ENCODE results near the gene KCNIP3.

Gene KCNIP3

DNA sequence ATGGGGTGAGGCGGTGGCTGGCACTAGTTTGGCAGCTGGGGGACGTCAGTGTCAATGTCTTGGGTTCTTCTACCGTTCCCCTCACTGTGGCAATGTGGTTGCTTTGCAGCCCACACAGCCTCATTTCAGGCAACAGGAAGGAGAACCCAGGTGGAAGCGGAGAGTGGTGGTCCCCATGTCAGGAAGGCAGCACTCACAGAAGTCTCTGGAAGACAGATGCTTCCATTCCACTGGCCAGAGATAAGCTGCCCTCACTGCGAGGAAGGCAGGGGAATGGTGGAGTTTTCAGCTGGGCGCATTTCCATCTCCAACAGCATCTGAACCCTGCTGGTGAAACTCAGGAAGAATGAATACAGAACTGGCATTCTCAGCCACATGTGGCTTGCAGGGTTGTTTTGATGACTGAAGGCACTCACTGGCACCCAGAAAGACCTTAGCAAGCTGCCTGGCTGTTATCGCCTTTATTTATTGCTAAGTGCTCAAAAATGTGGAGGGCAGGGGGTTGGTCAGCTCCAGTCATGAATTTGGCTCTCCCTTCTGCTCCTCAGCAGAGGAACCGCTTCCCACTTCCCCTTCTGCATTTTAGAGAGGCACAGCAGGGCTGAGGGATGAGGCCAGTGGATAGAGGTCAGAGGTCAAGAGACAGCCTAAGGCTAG is 19.4 kb downstream of the KCNIP3 start:
- DNase-seq (ENCODE audit: extremely low read depth, low read depth) = no peak
- no peak overlapping the region for H3K4me3 ChIP-seq (replicated peaks; ENCODE audit: low read depth, low read length)
- TF ChIP-seq, protein P1, sequence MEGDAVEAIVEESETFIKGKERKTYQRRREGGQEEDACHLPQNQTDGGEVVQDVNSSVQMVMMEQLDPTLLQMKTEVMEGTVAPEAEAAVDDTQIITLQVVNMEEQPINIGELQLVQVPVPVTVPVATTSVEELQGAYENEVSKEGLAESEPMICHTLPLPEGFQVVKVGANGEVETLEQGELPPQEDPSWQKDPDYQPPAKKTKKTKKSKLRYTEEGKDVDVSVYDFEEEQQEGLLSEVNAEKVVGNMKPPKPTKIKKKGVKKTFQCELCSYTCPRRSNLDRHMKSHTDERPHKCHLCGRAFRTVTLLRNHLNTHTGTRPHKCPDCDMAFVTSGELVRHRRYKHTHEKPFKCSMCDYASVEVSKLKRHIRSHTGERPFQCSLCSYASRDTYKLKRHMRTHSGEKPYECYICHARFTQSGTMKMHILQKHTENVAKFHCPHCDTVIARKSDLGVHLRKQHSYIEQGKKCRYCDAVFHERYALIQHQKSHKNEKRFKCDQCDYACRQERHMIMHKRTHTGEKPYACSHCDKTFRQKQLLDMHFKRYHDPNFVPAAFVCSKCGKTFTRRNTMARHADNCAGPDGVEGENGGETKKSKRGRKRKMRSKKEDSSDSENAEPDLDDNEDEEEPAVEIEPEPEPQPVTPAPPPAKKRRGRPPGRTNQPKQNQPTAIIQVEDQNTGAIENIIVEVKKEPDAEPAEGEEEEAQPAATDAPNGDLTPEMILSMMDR (IDR thresholded peaks at IDR 0.05; ENCODE audit: low read depth, low read length, missing control alignments) = no peak

DNA sequence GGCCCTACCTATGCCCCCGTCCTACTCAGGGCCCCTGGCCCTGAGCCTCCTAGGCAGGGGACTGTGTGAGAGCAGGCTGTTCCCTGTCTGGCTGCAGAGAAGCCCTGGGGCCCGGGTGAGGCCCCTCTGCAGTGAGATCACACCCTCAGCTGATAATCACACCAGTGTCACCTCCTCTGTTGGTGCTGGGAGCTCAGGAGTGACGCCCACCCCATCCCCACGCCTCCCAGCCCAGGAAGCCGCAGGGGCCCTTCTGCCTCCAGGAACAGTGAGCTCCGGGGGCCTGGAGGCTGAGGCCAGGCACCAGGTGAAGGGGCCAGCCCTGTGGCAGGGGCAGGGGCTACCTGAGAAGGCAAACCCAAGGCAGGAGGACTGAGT is 20.0 kb downstream of the KCNIP3 start:
- TF ChIP-seq, protein P1 (IDR thresholded peaks at IDR 0.05; ENCODE audit: low read depth, low read length, missing control alignments) = no peak
- no peak overlapping the region for H3K4me3 ChIP-seq (replicated peaks; ENCODE audit: low read depth, low read length)
- no peak for DNase-seq (ENCODE audit: extremely low read depth, low read depth)

DNA sequence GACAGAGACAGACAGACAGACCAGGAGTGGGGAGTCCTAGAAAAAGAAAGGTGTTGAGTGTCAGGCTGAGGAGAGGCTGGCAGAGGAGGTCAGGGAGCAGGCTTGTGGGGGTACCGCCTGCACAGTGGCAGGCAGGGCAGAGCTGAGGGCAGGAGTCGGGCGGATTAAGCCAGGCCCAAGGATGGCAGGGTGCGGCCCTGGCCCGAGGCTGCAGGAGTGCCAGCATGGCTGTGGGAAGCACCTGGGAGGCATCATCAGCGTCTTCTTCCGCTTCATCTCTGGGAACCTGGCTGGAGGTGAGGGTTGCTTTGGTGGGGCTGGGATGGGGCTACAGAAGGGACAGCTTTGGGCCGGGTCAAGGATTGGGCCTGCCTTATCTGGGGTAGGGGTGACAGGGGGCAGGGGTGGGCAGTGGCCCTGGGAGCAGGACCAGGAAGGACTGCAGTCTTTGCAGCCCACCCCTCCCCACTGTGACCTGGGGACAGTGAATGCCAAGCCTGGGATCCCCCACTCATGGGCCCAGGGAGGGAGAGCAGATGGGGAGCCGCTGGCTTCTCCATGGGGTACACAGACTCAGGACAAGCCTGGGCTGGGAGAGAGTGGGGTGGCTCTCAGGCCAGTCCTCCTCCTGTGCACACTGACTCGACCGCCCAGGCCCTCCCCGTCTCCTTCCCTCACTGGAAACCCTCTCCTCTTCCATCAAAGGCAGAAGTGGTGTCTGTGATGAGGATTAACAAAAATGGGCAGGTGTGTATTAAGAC is 20.7 kb downstream of the KCNIP3 start:
- TF ChIP-seq, protein P1 (IDR thresholded peaks at IDR 0.05; ENCODE audit: low read depth, low read length, missing control alignments) = no peak
- H3K4me3 ChIP-seq (replicated peaks; ENCODE audit: low read depth, low read length) = no peak overlapping the region
- DNase-seq (ENCODE audit: extremely low read depth, low read depth) = no peak

DNA sequence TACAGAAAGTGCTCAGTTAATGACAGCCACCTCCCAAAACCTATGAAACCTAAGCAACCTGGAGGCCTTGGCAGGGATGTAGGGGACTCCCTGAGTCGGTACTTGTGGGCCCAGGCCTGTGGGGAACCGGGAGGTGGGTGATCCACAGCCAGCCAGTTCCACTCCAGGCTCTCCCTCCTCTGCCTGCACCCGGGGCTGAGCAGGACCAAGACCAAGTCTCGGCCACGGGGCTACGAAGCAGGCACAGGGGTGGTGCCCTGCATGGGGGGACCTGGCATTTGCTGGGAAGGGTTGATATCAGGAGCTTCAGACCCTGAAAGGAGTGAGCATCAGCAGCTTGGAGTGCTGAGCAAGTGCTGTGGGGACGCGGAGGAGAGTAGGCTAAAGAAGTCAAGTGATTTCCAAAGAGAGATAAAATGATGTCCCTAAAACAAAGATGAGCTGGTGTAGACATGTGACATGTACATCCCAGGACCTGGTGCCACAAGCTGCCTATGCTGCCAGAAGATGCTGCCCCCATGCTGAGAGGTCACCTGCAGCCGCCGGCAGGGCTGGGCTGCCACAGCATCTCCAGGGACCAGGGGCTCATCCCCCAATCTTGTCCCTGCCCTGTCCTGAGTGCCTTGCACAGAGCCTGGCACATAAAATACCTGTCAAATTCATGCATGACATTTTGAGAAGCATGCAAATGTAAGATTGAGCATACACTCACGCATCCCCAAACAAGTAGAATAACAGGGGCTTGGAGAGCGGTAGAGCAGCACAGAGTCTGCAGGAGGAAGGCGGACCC is 21.5 kb downstream of the KCNIP3 start:
- H3K4me3 ChIP-seq (replicated peaks; ENCODE audit: low read depth, low read length) = no peak overlapping the region
- TF ChIP-seq, protein P1 (IDR thresholded peaks at IDR 0.05; ENCODE audit: low read depth, low read length, missing control alignments) = no peak

DNA sequence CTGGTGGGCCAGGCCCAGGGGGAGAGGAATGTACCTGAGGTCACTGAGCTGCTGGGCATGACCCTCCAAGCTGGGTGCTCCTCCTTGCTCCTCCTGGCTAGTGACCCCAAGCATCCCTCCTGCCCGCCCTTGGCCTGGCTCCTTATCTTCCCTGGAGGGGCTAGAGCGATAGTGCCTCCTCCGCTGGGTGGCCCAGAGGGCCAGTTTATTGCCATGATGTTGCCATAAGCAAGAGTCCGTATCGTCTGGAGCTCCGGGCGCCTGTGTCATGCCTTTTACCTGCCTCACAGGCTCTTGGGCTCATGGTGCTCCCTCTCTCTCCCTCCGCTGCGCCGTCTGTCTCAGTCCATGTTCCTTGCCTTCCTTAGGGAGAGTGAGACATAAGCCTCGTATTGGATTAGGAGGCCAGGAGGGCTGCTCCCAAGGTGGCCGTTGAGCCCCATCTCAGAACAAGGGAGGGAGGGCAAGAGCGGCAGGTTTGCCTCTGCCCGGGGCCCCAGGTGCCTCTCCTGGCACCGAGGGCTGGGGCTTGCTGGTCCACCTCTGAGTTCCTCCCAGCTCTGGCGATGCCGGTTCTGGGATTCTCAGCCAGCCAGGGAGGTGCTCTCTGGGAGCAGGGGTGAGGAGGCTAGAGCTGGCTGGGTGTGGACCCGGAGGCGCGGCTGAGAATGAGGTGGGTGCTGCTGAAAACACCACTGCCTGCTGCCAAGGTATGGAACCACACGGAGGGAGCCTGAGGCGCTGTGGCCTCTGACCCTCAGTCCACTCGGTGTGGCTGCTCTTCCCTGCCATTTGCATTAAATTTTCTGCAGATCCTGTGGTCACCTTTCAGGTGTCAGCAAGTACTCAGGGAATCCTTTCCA is 22.6 kb downstream of the KCNIP3 start:
- TF ChIP-seq, protein P1 (IDR thresholded peaks at IDR 0.05; ENCODE audit: low read depth, low read length, missing control alignments) = no peak
- DNase-seq (ENCODE audit: extremely low read depth, low read depth) = no peak
- no peak overlapping the region for H3K4me3 ChIP-seq (replicated peaks; ENCODE audit: low read depth, low read length)

More for the DNA sequence above, 21.5 kb downstream of the KCNIP3 start:
- no peak for DNase-seq (ENCODE audit: extremely low read depth, low read depth)

DNA sequence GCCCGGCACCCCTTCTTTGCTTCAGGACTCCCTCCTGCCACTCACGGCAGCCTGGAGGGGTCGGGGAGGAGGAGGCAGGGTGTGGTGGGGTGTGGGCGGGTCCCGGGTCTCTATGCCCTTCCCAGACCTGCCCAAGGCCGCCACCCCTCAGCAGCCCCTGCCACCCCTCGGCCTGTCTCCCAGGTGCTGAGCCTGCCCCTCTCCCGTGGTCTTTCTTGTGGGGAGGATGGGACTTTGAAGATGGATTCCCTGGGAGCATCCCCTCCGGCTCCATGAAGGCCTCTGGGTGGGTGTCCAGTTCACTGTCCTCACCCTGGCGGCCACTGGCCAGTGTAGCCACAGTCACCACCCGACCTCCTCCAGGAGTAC is 23.2 kb downstream of the KCNIP3 start:
- H3K4me3 ChIP-seq (replicated peaks; ENCODE audit: low read depth, low read length) = no peak overlapping the region
- no peak for DNase-seq (ENCODE audit: extremely low read depth, low read depth)

More for the DNA sequence above, 23.2 kb downstream of the KCNIP3 start:
- TF ChIP-seq, protein P1 (IDR thresholded peaks at IDR 0.05; ENCODE audit: low read depth, low read length, missing control alignments) = no peak
